Measurements from ENCODE around the gene CPA4. TPM values are rescaled to one million over a fixed set of nuclear protein-coding genes. Genes with fewer than 3 reads are reported as not detected.

CPA4 gene
- total RNA-seq, 2 donors from 2014 or later = 0.23 TPM; not detected in 1

DNA sequence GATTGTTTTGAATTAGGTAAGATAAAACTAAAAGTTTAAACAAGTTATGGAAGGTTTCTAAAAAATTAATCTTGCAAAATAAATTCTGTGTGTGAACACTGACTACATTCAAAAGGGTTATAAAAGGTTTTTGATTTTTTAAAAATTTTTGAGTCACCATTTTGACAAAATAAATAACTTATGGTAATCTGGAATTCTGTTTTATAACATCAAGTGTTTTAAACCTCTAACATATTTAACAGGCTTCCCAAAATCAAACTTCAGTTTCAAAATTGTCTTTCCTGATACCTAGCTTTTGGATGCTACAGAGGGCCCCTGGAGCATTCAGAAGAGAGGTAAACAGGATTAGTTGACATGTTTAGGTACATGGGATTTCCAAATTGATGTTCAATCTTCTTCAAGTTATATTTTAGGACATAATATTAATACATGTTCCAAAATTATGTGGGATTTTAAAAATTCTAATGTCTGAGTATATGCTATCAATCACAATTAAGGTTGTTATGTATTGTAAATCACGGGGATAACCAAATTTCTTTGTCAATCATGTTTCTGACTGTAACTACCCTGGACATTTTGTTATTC is 34.4 kb upstream of the CPA4 start:
- H3K9me3 ChIP-seq = no peaks in the 10 kb centered on the region
- H3K36me3 ChIP-seq = no peaks in the 10 kb centered on the region
- no peak overlapping the region for H3K4me3 ChIP-seq
- WGBS = 80% methylated on average over 1 of the region's 1 CpG
- no peak for DNase-seq (ENCODE audit: low spot score)
- TF ChIP-seq, protein P1, sequence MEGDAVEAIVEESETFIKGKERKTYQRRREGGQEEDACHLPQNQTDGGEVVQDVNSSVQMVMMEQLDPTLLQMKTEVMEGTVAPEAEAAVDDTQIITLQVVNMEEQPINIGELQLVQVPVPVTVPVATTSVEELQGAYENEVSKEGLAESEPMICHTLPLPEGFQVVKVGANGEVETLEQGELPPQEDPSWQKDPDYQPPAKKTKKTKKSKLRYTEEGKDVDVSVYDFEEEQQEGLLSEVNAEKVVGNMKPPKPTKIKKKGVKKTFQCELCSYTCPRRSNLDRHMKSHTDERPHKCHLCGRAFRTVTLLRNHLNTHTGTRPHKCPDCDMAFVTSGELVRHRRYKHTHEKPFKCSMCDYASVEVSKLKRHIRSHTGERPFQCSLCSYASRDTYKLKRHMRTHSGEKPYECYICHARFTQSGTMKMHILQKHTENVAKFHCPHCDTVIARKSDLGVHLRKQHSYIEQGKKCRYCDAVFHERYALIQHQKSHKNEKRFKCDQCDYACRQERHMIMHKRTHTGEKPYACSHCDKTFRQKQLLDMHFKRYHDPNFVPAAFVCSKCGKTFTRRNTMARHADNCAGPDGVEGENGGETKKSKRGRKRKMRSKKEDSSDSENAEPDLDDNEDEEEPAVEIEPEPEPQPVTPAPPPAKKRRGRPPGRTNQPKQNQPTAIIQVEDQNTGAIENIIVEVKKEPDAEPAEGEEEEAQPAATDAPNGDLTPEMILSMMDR (IDR thresholded peaks at IDR 0.05) = no peak
- TF ChIP-seq POLR2A (IDR thresholded peaks at IDR 0.05) = no peak
- TF ChIP-seq POLR2AphosphoS5 (IDR thresholded peaks at IDR 0.05) = no peak
- no peaks in the 10 kb centered on the region for H3K27me3 ChIP-seq (replicated peaks; ENCODE audit: insufficient read depth)
- intact Hi-C loops (cut with DNase I) = no loop called here
- H3K27ac ChIP-seq = no peak overlapping the region
- H3K4me1 ChIP-seq (replicated peaks) = no peaks in the 10 kb centered on the region

- Histone ChIP-seq H3K36me3 (no peaks in the 10 kb centered on the region), H3K27ac (no peak overlapping the region), H3K4me3 (no peak overlapping the region), H3K27me3 (replicated peaks; ENCODE audit: insufficient read depth) (no peaks in the 10 kb centered on the region), H3K9me3 (no peaks in the 10 kb centered on the region), H3K4me1 (replicated peaks) (no peaks in the 10 kb centered on the region)
- DNase-seq (ENCODE audit: low spot score) = no peak
- intact Hi-C loops (cut with DNase I) = no loop called here
- WGBS = 49% methylated on average over 2 of the region's 2 CpGs
- TF ChIP-seq POLR2A (IDR thresholded peaks at IDR 0.05) (no peak), POLR2AphosphoS5 (IDR thresholded peaks at IDR 0.05) (no peak)
- TF ChIP-seq, protein P1 (IDR thresholded peaks at IDR 0.05) = no peak
Observed at GRCh38 chr7:130262448-130262847, 30.5 kb upstream of the CPA4 start.

GRCh38 chr7:130263130-130263529 is 29.8 kb upstream of the CPA4 start:
- H3K9me3 ChIP-seq = no peaks in the 10 kb centered on the region
- 97% methylated on average over 2 of the region's 2 CpGs for WGBS
- TF ChIP-seq, protein P1 (IDR thresholded peaks at IDR 0.05) = no peak
- TF ChIP-seq POLR2A (IDR thresholded peaks at IDR 0.05) (no peak), POLR2AphosphoS5 (IDR thresholded peaks at IDR 0.05) (no peak)
- H3K27me3 ChIP-seq (replicated peaks; ENCODE audit: insufficient read depth) = no peaks in the 10 kb centered on the region
- H3K27ac ChIP-seq = no peak overlapping the region
- no peaks in the 10 kb centered on the region for H3K36me3 ChIP-seq
- H3K4me1 ChIP-seq (replicated peaks) = no peaks in the 10 kb centered on the region
- intact Hi-C loops (cut with DNase I) = no loop called here
- DNase-seq (ENCODE audit: low spot score) = no peak
- no peak overlapping the region for H3K4me3 ChIP-seq

- TF ChIP-seq POLR2A (IDR thresholded peaks at IDR 0.05) = no peak
- no peak for TF ChIP-seq POLR2AphosphoS5 (IDR thresholded peaks at IDR 0.05)
- TF ChIP-seq, protein P1 (IDR thresholded peaks at IDR 0.05) = no peak
- no peaks in the 10 kb centered on the region for H3K27me3 ChIP-seq (replicated peaks; ENCODE audit: insufficient read depth)
- H3K27ac ChIP-seq = no peak within 1 kb of the TSS
- intact Hi-C loops (cut with DNase I) = no loop called here
- H3K9me3 ChIP-seq = no peaks in the 10 kb centered on the region
- no peaks in the 10 kb centered on the region for H3K36me3 ChIP-seq
- 87% methylated on average over 3 of the region's 3 CpGs for WGBS
- no peak for DNase-seq (ENCODE audit: low spot score)
- no peak within 1 kb of the TSS for H3K4me3 ChIP-seq
- no peaks in the 10 kb centered on the region for H3K4me1 ChIP-seq (replicated peaks)
Observed at GRCh38 chr7:130266258-130266960, 26.6 kb upstream of the CPA4 start, which contains the start of gene CPA2. CPA2 (plus strand) TSS chr7:130266863; CDS start chr7:130266882, 19 bp downstream.

DNA sequence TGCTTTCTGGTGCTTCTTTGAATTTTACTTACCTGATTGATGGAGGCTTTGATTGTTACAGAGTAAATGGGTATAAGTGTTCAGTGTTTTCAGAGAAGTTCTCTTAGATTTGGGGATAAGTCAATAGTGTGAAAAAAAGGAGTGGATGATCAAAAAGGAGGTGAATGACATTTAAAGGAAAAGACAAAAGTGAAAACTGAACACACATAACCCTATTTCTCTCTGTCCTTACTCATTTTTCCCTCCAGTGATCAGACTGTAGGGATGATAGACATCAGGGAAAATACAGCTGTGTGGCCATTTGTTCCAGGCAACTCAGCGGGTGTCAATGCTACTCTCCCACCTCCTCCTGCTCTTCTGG is 26.0 kb upstream of the CPA4 start:
- H3K4me1 ChIP-seq (replicated peaks) = no peaks in the 10 kb centered on the region
- 100% methylated on average over 1 of the region's 1 CpG for WGBS
- H3K27ac ChIP-seq = no peak overlapping the region
- H3K36me3 ChIP-seq = no peaks in the 10 kb centered on the region
- no peaks in the 10 kb centered on the region for H3K9me3 ChIP-seq
- H3K4me3 ChIP-seq = no peak overlapping the region
- TF ChIP-seq POLR2AphosphoS5 (IDR thresholded peaks at IDR 0.05) = no peak
- TF ChIP-seq, protein P1 (IDR thresholded peaks at IDR 0.05) = no peak
- no peak for TF ChIP-seq POLR2A (IDR thresholded peaks at IDR 0.05)
- no peaks in the 10 kb centered on the region for H3K27me3 ChIP-seq (replicated peaks; ENCODE audit: insufficient read depth)
- intact Hi-C loops (cut with DNase I) = no loop called here
- DNase-seq (ENCODE audit: low spot score) = no peak
